GM12878 (cell line): Measurements from ENCODE around the gene ARL16. TPM values are rescaled to one million over a fixed set of nuclear protein-coding genes. Genes with fewer than 3 reads are reported as not detected.

ENCODE experiments used
- ATAC-seq: fragments of 200-7000 bp; cut with Tn5 transposase; 3 replicates; pipeline ENCODE4 v1.9.1; 2020; ENCODE audit warnings: mild to moderate bottlenecking, moderate library complexity
- Bru-seq: library from RNA; stranded (reverse); fragments of 400-500 nt; gene quantifications from one replicate; lab custom pipeline; 2021; lab: Mats Ljungman, UMichigan
- BruChase-seq, 2 experiments: library from RNA; stranded (reverse); fragments of 400-500 nt; gene quantifications; one replicate each; lab custom pipeline; 2021; lab: Mats Ljungman, UMichigan
- BruUV-seq: library from RNA; stranded (reverse); fragments of 400-500 nt; replicated peaks from 2 replicates; lab custom pipeline; 2021; lab: Mats Ljungman, UMichigan
- CTCF ChIA-PET: fragments of 300-600 bp; sonication (Branson Sonifier 250); formaldehyde crosslinking; extraction: SDS; loops from one replicate; lab custom pipeline; 2021; ENCODE audit warnings: inconsistent platforms; lab: Yijun Ruan, JAX
- POLR2A ChIA-PET: fragments of 350-600 bp; formaldehyde crosslinking; extraction: SDS; loops from one replicate; lab custom pipeline; 2021; ENCODE audit warnings: inconsistent platforms; lab: Charles Lee
- RAD21 ChIA-PET: fragments of 300-600 bp; sonication (Branson Sonifier 250); formaldehyde crosslinking; loops from one replicate; lab custom pipeline; 2023; ENCODE audit warnings: antibody characterized with exemption; ENCODE audit not compliant: unreplicated experiment; lab: Charles Lee
- SMC1A ChIA-PET: fragments of 300-600 bp; sonication (Branson Sonifier 250); formaldehyde crosslinking; loops from one replicate; lab custom pipeline; 2023; ENCODE audit not compliant: unreplicated experiment, uncharacterized antibody; lab: Charles Lee
- DNase-seq: peaks from one replicate; pipeline ENCODE4 v3.0.0-alpha.2; 2011; ENCODE audit warnings: low read depth, low spot score
- FAIRE-seq: peaks from 3 replicates; lab custom pipeline; 2011; peaks lifted over from hg19 to GRCh38; lab: Jason Lieb, UNC
- H2AFZ ChIP-seq: 2 replicates; pipeline ENCODE4 v1.6.0; 2011; ENCODE audit warnings: low read depth, low read length, control low read depth; ENCODE audit not compliant: control insufficient read depth
- H3K27ac ChIP-seq: 2 replicates; pipeline ENCODE4 v1.5.1; 2011; ENCODE audit warnings: control low read depth; ENCODE audit not compliant: control insufficient read depth, insufficient read depth
- H3K27me3 ChIP-seq, 2 experiments: replicated peaks in 1 of 2; 2 replicates each; pipeline versions ENCODE4 v1.6.0 to v1.6.1; 2011; ENCODE audit warnings: low read length in 1 of 2; ENCODE audit not compliant: control insufficient read depth in 2 of 2, insufficient read depth in 2 of 2
- H3K36me3 ChIP-seq, 2 experiments: 2 replicates each; pipeline ENCODE4 v1.5.1; 2011; ENCODE audit warnings: low read length in 1 of 2; ENCODE audit not compliant: control insufficient read depth in 2 of 2, insufficient read depth in 2 of 2
- H3K4me1 ChIP-seq: 2 replicates; pipeline ENCODE4 v1.6.1; 2011; ENCODE audit warnings: mild to moderate bottlenecking, low read length, moderate library complexity, mixed read lengths; ENCODE audit not compliant: control insufficient read depth, insufficient read depth
- H3K4me2 ChIP-seq: 2 replicates; pipeline ENCODE4 v1.6.0; 2011; ENCODE audit warnings: control low read depth; ENCODE audit not compliant: control insufficient read depth, insufficient read depth
- H3K4me3 ChIP-seq: fragments of 200-600 bp; sonication (generic); 2 replicates; pipeline ENCODE4 v1.5.1; 2016
- H3K79me2 ChIP-seq: 2 replicates; pipeline ENCODE4 v1.6.0; 2011; ENCODE audit warnings: low read length; ENCODE audit not compliant: control insufficient read depth, insufficient read depth
- H3K9ac ChIP-seq: 2 replicates; pipeline ENCODE4 v1.8.0; 2011; ENCODE audit warnings: low read length, control low read depth, mixed read lengths; ENCODE audit not compliant: control insufficient read depth, insufficient read depth
- H3K9me3 ChIP-seq: replicated peaks from 3 replicates; pipeline ENCODE4 v1.5.1; 2011; ENCODE audit warnings: mild to moderate bottlenecking, low read length; ENCODE audit not compliant: control insufficient read depth, insufficient read depth
- H4K20me1 ChIP-seq: 2 replicates; pipeline ENCODE4 v1.6.0; 2011; ENCODE audit not compliant: control insufficient read depth, insufficient read depth
- BMI1 ChIP-seq: fragments of 450-650 bp; IDR thresholded peaks from 2 replicates; pipeline ENCODE4 v1.6.1; 2016; ENCODE audit warnings: mild to moderate bottlenecking, moderate library complexity, borderline replicate concordance
- FOS ChIP-seq: IDR thresholded peaks from 3 replicates; pipeline ENCODE4 v1.6.1; 2011; ENCODE audit warnings: borderline replicate concordance; ENCODE audit not compliant: insufficient read length; ENCODE audit errors: extremely low read depth
- KAT2A ChIP-seq: conservative IDR thresholded peaks from 2 replicates; pipeline ENCODE4 v1.6.1; 2011; ENCODE audit warnings: low read depth, low read length; ENCODE audit not compliant: control insufficient read depth
- KLF5 ChIP-seq: fragments of 450-650 bp; IDR thresholded peaks from 2 replicates; pipeline ENCODE4 v1.6.1; 2014; ENCODE audit warnings: mild to moderate bottlenecking; ENCODE audit not compliant: partially characterized antibody
- RCOR1 ChIP-seq: conservative IDR thresholded peaks from 2 replicates; pipeline ENCODE4 v1.6.1; 2012; ENCODE audit warnings: low read depth, low read length, improper control_type of control experiment
- RFX5 ChIP-seq: IDR thresholded peaks from 2 replicates; pipeline ENCODE4 v1.6.1; 2011; ENCODE audit warnings: low read depth, low read length, improper control_type of control experiment
- SMARCA5 ChIP-seq: fragments of 450-650 bp; IDR thresholded peaks from 2 replicates; pipeline ENCODE4 v1.6.1; 2017; ENCODE audit warnings: mild to moderate bottlenecking
- YY1 ChIP-seq: IDR thresholded peaks from 2 replicates; pipeline ENCODE4 v1.6.1; 2011; ENCODE audit warnings: low read depth, mild to moderate bottlenecking, low read length
- WGBS: methylation state at CpG from one replicate; pipeline ENCODE4 v1.1.6; 2016; ENCODE audit warnings: low lambda C conversion rate; ENCODE audit not compliant: insufficient replicate concordance, insufficient coverage; ENCODE audit errors: missing lambda C conversion rate; 5-methylcytosine and 5-hydroxymethylcytosine counted together
- in situ Hi-C: fragments of 300-500 bp; cut with MboI; formaldehyde crosslinking; loops from 9 replicates; pipeline ENCODE4 v1.14.3; 2018; ENCODE audit warnings: mixed read lengths
- intact Hi-C: fragments of 100-400 bp; cut with micrococcal nuclease; formaldehyde crosslinking; loops from one replicate; pipeline ENCODE4 v1.14.2; 2022; ENCODE audit not compliant: unreplicated experiment
- long read RNA-seq, 2 experiments: library from polyadenylated mRNA; unstranded; transcript quantifications; one replicate each; pipeline ENCODE4 v2.0.0, GENCODE V29; 2019 to 2020
- polyA minus RNA-seq, 3 experiments: library from RNA; depleted of rRNA, polyadenylated mRNA; stranded (reverse); fragments of >200 nt; gene quantifications; 2 replicates each; pipeline ENCODE4 v1.2.3, GENCODE V29; 2011
- polyA plus RNA-seq, 11 experiments: library from polyadenylated mRNA; depleted of rRNA in 4 of 11; unstranded in 6 of 11; stranded (reverse) in 5 of 11; fragments of >200 nt; fragmentation: Nextera tagmentation in 4 of 11; fragmentation: Illumina TruSeq in 1 of 11; extraction: Ambion mirVana in 4 of 11; extraction: Trizol in 1 of 11; gene quantifications; 1 replicate in 1 of 11; 2 replicates in 10 of 11; pipeline versions ENCODE4 v1.2.1 to v1.2.3, GENCODE V29; 2011 to 2016; ENCODE audit warnings: inconsistent platforms in 2 of 11, missing spikeins in 2 of 11, low read depth in 1 of 11
- total RNA-seq, 4 experiments: library from RNA; depleted of rRNA in 3 of 4; stranded (reverse); fragments of >200 nt in 3 of 4; fragmentation: Illumina TruSeq in 1 of 4; extraction: Trizol in 1 of 4; gene quantifications; 2 replicates each; pipeline versions ENCODE4 v1.2.1 to v1.2.3, GENCODE V29; 2013 to 2021
- TF ChIP-seq, protein P1 (sequence below): fragments of 450-650 bp; IDR thresholded peaks from 2 replicates; pipeline ENCODE4 v1.6.1; 2018; ENCODE audit warnings: borderline replicate concordance, mild to moderate bottlenecking; ENCODE audit not compliant: partially characterized antibody
- TF ChIP-seq, protein P2 (sequence below): IDR thresholded peaks from 2 replicates; pipeline ENCODE4 v1.6.1; 2012; ENCODE audit warnings: low read depth, low read length, improper control_type of control experiment
- TF ChIP-seq, protein P3 (sequence below): fragments of 450-650 bp; conservative IDR thresholded peaks from 2 replicates; pipeline ENCODE4 v1.6.1; 2017; ENCODE audit warnings: mild to moderate bottlenecking, moderate library complexity

ARL16 gene, protein sequence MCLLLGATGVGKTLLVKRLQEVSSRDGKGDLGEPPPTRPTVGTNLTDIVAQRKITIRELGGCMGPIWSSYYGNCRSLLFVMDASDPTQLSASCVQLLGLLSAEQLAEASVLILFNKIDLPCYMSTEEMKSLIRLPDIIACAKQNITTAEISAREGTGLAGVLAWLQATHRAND
- total RNA-seq (2013; cell fraction: nucleolus; rRNA removed), result 16.5 and 20.3 TPM in 2 replicates
- total RNA-seq (2014; rRNA removed), result 41.9 and 42.1 TPM in 2 replicates
- total RNA-seq (2014; rRNA removed; fragmentation: Illumina TruSeq; extraction: Trizol), result 21.0 and 22.1 TPM in 2 replicates
- total RNA-seq (2021), result 18.6 and 25.6 TPM in 2 replicates
- 29.5 TPM for polyA plus RNA-seq (2011; ENCODE audit: low read depth)
- 26.8 and 34.3 TPM in 2 replicates for polyA plus RNA-seq (2011; rRNA removed)
- 45.5 and 56.7 TPM in 2 replicates for polyA plus RNA-seq (2011; cell fraction: cytosol; rRNA removed)
- polyA plus RNA-seq (2011; cell fraction: nucleus; rRNA removed), result 15.8 and 23.1 TPM in 2 replicates
- 24.6 and 26.5 TPM in 2 replicates for polyA plus RNA-seq (2012)
- polyA plus RNA-seq (2014; fragmentation: Illumina TruSeq; extraction: Trizol), result 15.9 and 27.4 TPM in 2 replicates
- 10 to 100 TPM in 1 of 2 experiments, 1 to 10 TPM in 1; 4.7 to 20.8 TPM for polyA plus RNA-seq (2014; fragmentation: Nextera tagmentation; extraction: Ambion mirVana)
- polyA plus RNA-seq (2014; rRNA removed), result 43.6 and 44.5 TPM in 2 replicates
- 10 to 100 TPM; 46.5 to 47.6 TPM for polyA plus RNA-seq (2016; fragmentation: Nextera tagmentation; extraction: Ambion mirVana)
- polyA minus RNA-seq (2011; rRNA and poly(A)+ RNA removed), result 12.5 and 18.9 TPM in 2 replicates
- 5.9 and 7.2 TPM in 2 replicates for polyA minus RNA-seq (2011; cell fraction: cytosol; rRNA and poly(A)+ RNA removed)
- 6.4 and 10.4 TPM in 2 replicates for polyA minus RNA-seq (2011; cell fraction: nucleus; rRNA and poly(A)+ RNA removed)
- Bru-seq, nascent RNA, result percentile 82 among the genes with signal in this experiment
- percentile 85 among the genes with signal in this experiment for BruChase-seq, experiment 1, labeled RNA remaining after a 6-hour chase
- percentile 84 among the genes with signal in this experiment for BruChase-seq, experiment 2, labeled RNA remaining after a 2-hour chase
- long read RNA-seq, experiment 1, transcript ARL16-201 (5 exons, 1,227 nt), result major isoform, 10 of 23 reads
- long read RNA-seq, experiment 1, partial matches to known transcripts, result 1 of 23 reads
- long read RNA-seq, experiment 1, other reads (novel, unspliced or antisense), result 4 of 23 reads
- long read RNA-seq, experiment 2, transcript ARL16-201 (5 exons, 1,227 nt), result major isoform, 35 of 56 reads
- long read RNA-seq, experiment 2, transcript ARL16-204 (5 exons, 1,526 nt), result minor isoform, 8 of 56 reads
- long read RNA-seq, experiment 2, partial matches to known transcripts, result 3 of 56 reads
- long read RNA-seq, experiment 2, other reads (novel, unspliced or antisense), result 6 of 56 reads

DNA sequence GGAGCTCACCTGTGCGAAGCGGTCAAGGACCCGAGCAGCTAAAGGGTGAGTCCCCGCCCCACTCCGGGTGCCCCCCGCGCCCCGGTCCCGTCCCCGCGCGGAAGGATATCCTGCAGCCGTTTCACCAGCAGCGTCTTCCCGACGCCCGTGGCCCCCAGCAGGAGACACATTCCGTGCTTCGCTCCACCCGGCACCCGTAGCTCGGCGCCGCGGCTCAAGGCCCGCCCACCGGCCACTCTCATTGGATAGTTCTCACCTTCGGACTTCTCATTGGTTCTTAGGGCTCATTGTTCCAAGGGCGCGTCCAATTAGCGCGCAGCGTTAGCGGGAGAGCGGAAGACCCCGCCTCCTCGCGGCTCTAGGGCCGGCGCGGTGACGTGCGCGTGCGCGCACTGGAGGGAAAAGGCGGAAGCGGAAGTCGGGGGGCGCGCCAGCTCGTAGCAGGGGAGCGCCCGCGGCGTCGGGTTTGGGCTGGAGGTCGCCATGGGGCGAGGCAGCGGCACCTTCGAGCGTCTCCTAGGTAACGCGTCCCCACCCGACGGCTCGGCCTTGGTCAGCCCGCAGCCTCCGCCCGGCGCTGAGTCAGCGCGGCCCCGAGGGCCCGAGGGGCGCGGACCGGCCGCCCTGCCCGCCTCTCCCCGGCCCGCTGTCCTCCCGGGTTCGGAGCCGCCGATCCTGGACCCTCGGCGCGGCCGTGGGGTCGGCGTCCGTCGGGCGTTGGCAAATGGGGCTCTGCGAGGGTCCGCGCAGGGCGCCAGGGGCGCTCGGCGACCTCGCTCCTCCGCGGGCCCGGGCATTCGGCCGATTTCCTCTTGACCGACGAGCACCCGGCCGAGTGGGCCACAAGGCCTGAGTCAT, at the start of gene ARL16, which contains the start of gene HGS:
TSS of gene ARL16 (minus strand) at position 214 of the 858 bp plus-strand sequence. CDS start at position 170, 44 bp downstream.
TSS of gene HGS (plus strand) at position 428 of the 858 bp plus-strand sequence. CDS start at position 484, 56 bp downstream.
- ChIA-PET SMC1A (no interaction called here), POLR2A (interaction anchor here (0.5 to 4.0 kb wide), 10 partner anchors 16 to 133 kb away, joined by 3 to 32 read pairs (median 3); partner anchors contain the start of genes CCDC137 and MRPL12), RAD21 (interaction anchor here (0.7 to 1.9 kb wide), 6 partner anchors 18 to 243 kb away, joined by 3 to 6 read pairs (median 4); partner anchors contain the start of gene MRPL12), CTCF (interaction anchor here (0.8 to 1.5 kb wide), 6 partner anchors 9 to 150 kb away, joined by 3 to 5 read pairs (median 4); no protein-coding TSS in a partner anchor)
- Histone ChIP-seq H3K36me3 (peaks cover 0 to 14% of the 10 kb centered on the region in 2 experiments; a peak in 3 of 4 replicates), H3K27ac (peak within 1 kb of the TSS; percentile 78), H3K9ac (peak within 1 kb of the TSS; percentile 95), H3K4me3 (peak within 1 kb of the TSS; percentile 95), H3K9me3 (no peaks in the 10 kb centered on the region), H4K20me1 (peaks cover 8% of the 10 kb centered on the region; the same call in 1 of the 2 replicates), H3K4me2 (peak within 1 kb of the TSS; percentile 97), H3K4me1 (peaks cover 11% of the 10 kb centered on the region), H2AFZ (peak within 1 kb of the TSS; percentile 24), H3K27me3 (no peaks in the 10 kb centered on the region), H3K79me2 (peaks cover 38% of the 10 kb centered on the region)
- in situ Hi-C loops (no loop called here), intact Hi-C loops (loop anchor here (2.0 kb wide), 1 partner anchor 19 kb away; the partner anchor contains the start of gene MRPL12)
- under 1% methylated on average over 106 of the region's 112 CpGs for WGBS
- peak; percentile 95 for DNase-seq
- BruUV-seq, result no TSS peak
- FAIRE-seq, result peak; percentile 97
- ATAC-seq, result peak; percentile 99
- no peak for TF ChIP-seq KAT2A
- TF ChIP-seq BMI1, result no peak
- TF ChIP-seq, protein P1, sequence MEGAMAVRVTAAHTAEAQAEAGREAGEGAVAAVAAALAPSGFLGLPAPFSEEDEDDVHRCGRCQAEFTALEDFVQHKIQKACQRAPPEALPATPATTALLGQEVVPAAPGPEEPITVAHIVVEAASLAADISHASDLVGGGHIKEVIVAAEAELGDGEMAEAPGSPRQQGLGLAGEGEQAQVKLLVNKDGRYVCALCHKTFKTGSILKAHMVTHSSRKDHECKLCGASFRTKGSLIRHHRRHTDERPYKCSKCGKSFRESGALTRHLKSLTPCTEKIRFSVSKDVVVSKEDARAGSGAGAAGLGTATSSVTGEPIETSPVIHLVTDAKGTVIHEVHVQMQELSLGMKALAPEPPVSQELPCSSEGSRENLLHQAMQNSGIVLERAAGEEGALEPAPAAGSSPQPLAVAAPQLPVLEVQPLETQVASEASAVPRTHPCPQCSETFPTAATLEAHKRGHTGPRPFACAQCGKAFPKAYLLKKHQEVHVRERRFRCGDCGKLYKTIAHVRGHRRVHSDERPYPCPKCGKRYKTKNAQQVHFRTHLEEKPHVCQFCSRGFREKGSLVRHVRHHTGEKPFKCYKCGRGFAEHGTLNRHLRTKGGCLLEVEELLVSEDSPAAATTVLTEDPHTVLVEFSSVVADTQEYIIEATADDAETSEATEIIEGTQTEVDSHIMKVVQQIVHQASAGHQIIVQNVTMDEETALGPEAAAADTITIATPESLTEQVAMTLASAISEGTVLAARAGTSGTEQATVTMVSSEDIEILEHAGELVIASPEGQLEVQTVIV, result peak; percentile 93
- no peak for TF ChIP-seq KLF5
- TF ChIP-seq RFX5, result 0 out of 2 replicates have a peak, but pooled peaks have one; percentile 22
- TF ChIP-seq YY1, result peak; percentile 52
- TF ChIP-seq SMARCA5, result peak; percentile 66
- no peak for TF ChIP-seq RCOR1
- TF ChIP-seq, protein P2, sequence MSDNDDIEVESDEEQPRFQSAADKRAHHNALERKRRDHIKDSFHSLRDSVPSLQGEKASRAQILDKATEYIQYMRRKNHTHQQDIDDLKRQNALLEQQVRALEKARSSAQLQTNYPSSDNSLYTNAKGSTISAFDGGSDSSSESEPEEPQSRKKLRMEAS, result peak; percentile 63; the same call in 1 of the 2 replicates
- peak; percentile 89 for TF ChIP-seq FOS
- TF ChIP-seq, protein P3, sequence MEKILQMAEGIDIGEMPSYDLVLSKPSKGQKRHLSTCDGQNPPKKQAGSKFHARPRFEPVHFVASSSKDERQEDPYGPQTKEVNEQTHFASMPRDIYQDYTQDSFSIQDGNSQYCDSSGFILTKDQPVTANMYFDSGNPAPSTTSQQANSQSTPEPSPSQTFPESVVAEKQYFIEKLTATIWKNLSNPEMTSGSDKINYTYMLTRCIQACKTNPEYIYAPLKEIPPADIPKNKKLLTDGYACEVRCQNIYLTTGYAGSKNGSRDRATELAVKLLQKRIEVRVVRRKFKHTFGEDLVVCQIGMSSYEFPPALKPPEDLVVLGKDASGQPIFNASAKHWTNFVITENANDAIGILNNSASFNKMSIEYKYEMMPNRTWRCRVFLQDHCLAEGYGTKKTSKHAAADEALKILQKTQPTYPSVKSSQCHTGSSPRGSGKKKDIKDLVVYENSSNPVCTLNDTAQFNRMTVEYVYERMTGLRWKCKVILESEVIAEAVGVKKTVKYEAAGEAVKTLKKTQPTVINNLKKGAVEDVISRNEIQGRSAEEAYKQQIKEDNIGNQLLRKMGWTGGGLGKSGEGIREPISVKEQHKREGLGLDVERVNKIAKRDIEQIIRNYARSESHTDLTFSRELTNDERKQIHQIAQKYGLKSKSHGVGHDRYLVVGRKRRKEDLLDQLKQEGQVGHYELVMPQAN, result peak; percentile 98
